H9 (cell line): ENCODE data around the gene PCDH17. TPM values are rescaled to one million over a fixed set of nuclear protein-coding genes. Genes with fewer than 3 reads are reported as not detected.

Experiments used
- DNase-seq: peaks from one replicate; pipeline ENCODE4 v3.0.0-alpha.2; 2017
- H2AFZ ChIP-seq: one replicate; pipeline ENCODE4 v1.6.1; 2013; ENCODE audit warnings: mild to moderate bottlenecking, low read length, control low read depth, moderate library complexity
- H2AK5ac ChIP-seq: 2 replicates; pipeline ENCODE4 v1.6.1; 2013; ENCODE audit warnings: low read length, control low read depth, mixed read lengths; ENCODE audit not compliant: insufficient read length
- H2BK120ac ChIP-seq: one replicate; pipeline ENCODE4 v1.6.1; 2013; ENCODE audit warnings: low read depth, mild to moderate bottlenecking, low read length, control low read depth, inconsistent platforms; ENCODE audit not compliant: poor library complexity, severe bottlenecking
- H2BK12ac ChIP-seq: 2 replicates; pipeline ENCODE4 v1.6.1; 2013; ENCODE audit warnings: low read length, control low read depth, mixed read lengths, low read depth; ENCODE audit not compliant: insufficient read length
- H2BK15ac ChIP-seq: 2 replicates; pipeline ENCODE4 v1.6.1; 2013; ENCODE audit warnings: low read depth, low read length, control low read depth
- H2BK20ac ChIP-seq: one replicate; pipeline ENCODE4 v1.6.1; 2013; ENCODE audit warnings: low read depth, mild to moderate bottlenecking, low read length, control low read depth, inconsistent platforms; ENCODE audit not compliant: poor library complexity, severe bottlenecking
- H2BK5ac ChIP-seq: 2 replicates; pipeline ENCODE4 v1.6.1; 2013; ENCODE audit warnings: low read length, control low read depth, mixed read lengths; ENCODE audit not compliant: insufficient read length
- H3K14ac ChIP-seq: 2 replicates; pipeline ENCODE4 v1.6.1; 2013; ENCODE audit warnings: low read length, control low read depth; ENCODE audit not compliant: insufficient read depth
- H3K18ac ChIP-seq: 2 replicates; pipeline ENCODE4 v1.6.1; 2013; ENCODE audit warnings: low read depth, mild to moderate bottlenecking, mixed read lengths, low read length, control low read depth; ENCODE audit not compliant: insufficient read length
- H3K23ac ChIP-seq: 2 replicates; pipeline ENCODE4 v1.6.1; 2013; ENCODE audit warnings: low read length, control low read depth, mixed read lengths, low read depth; ENCODE audit not compliant: insufficient read length
- H3K23me2 ChIP-seq: 2 replicates; pipeline ENCODE4 v1.6.1; 2013; ENCODE audit warnings: low read depth, mild to moderate bottlenecking, mixed read lengths, low read length, control low read depth; ENCODE audit not compliant: insufficient read length, poor library complexity, severe bottlenecking
- H3K27ac ChIP-seq: 2 replicates; pipeline ENCODE4 v1.5.1; 2013; ENCODE audit warnings: low read length, control low read depth, mixed read lengths, low read depth; ENCODE audit not compliant: insufficient read length
- H3K27me3 ChIP-seq: 2 replicates; pipeline ENCODE4 v1.6.1; 2013; ENCODE audit warnings: low read length, control low read depth, inconsistent platforms; ENCODE audit not compliant: insufficient read depth
- H3K4ac ChIP-seq: 2 replicates; pipeline ENCODE4 v1.6.1; 2013; ENCODE audit warnings: low read depth, mild to moderate bottlenecking, control low read depth, inconsistent platforms, low read length, moderate library complexity
- H3K4me1 ChIP-seq: 2 replicates; pipeline ENCODE4 v1.6.1; 2013; ENCODE audit warnings: low read length, control low read depth, inconsistent platforms; ENCODE audit not compliant: insufficient read depth
- H3K4me2 ChIP-seq: 2 replicates; pipeline ENCODE4 v1.6.1; 2013; ENCODE audit warnings: low read length, control low read depth, mixed read lengths; ENCODE audit not compliant: insufficient read length, insufficient read depth
- H3K56ac ChIP-seq: 2 replicates; pipeline ENCODE4 v1.6.1; 2013; ENCODE audit warnings: low read depth, mild to moderate bottlenecking, mixed read lengths, low read length, control low read depth; ENCODE audit not compliant: insufficient read length
- H3K79me1 ChIP-seq: 2 replicates; pipeline ENCODE4 v1.6.1; 2013; ENCODE audit warnings: low read depth, mild to moderate bottlenecking, moderate library complexity, low read length, control low read depth, inconsistent platforms; ENCODE audit not compliant: insufficient read depth, poor library complexity, severe bottlenecking
- H3K79me2 ChIP-seq: 2 replicates; pipeline ENCODE4 v1.6.1; 2013; ENCODE audit warnings: low read length, control low read depth, inconsistent platforms; ENCODE audit not compliant: insufficient read depth
- H3K9ac ChIP-seq: 2 replicates; pipeline ENCODE4 v1.6.1; 2013; ENCODE audit warnings: low read length, control low read depth, mixed read lengths; ENCODE audit not compliant: insufficient read length; ENCODE audit errors: extremely low read depth
- H3K9me3 ChIP-seq: one replicate; pipeline ENCODE4 v1.6.1; 2013; ENCODE audit warnings: low read depth, low read length, inconsistent platforms; ENCODE audit not compliant: control insufficient read depth
- H3T11ph ChIP-seq: one replicate; pipeline ENCODE4 v1.6.1; 2013; ENCODE audit warnings: mild to moderate bottlenecking, low read length, control low read depth, inconsistent platforms
- H4K20me1 ChIP-seq: one replicate; pipeline ENCODE4 v1.6.1; 2013; ENCODE audit not compliant: control insufficient read depth, insufficient read length, insufficient read depth
- H4K5ac ChIP-seq: 2 replicates; pipeline ENCODE4 v1.6.1; 2013; ENCODE audit warnings: low read depth, mild to moderate bottlenecking, mixed read lengths, low read length, control low read depth; ENCODE audit not compliant: insufficient read length
- H4K8ac ChIP-seq: replicated peaks from 2 replicates; pipeline ENCODE4 v1.6.1; 2013; ENCODE audit warnings: low read length, control low read depth, mixed read lengths, low read depth; ENCODE audit not compliant: insufficient read length
- H4K91ac ChIP-seq: 2 replicates; pipeline ENCODE4 v1.6.1; 2013; ENCODE audit warnings: low read depth, mild to moderate bottlenecking, moderate library complexity, mixed read lengths, low read length, control low read depth; ENCODE audit not compliant: insufficient read length
- H3K27ac Mint-ChIP-seq, 3 experiments: 2 replicates in 2 of 3; 3 replicates in 1 of 3; pipeline ENCODE4 v1.8.0; 2020 to 2021; ENCODE audit warnings: mixed read lengths in 3 of 3, mild to moderate bottlenecking in 1 of 3, moderate library complexity in 1 of 3
- H3K27me3 Mint-ChIP-seq: 2 replicates; pipeline ENCODE4 v1.8.0; 2021; ENCODE audit warnings: low read depth, mild to moderate bottlenecking, moderate library complexity, mixed read lengths
- H3K36me3 Mint-ChIP-seq, 3 experiments: 2 replicates in 2 of 3; 3 replicates in 1 of 3; pipeline ENCODE4 v1.8.0; 2020 to 2021; ENCODE audit warnings: low read depth in 3 of 3, mixed read lengths in 3 of 3; ENCODE audit not compliant: insufficient read depth in 1 of 3
- H3K4me1 Mint-ChIP-seq, 2 experiments: 2 replicates each; pipeline ENCODE4 v1.8.0; 2020; ENCODE audit warnings: mixed read lengths in 2 of 2
- H3K4me3 Mint-ChIP-seq, 2 experiments: 2 replicates in 1 of 2; 3 replicates in 1 of 2; pipeline ENCODE4 v1.8.0; 2020 to 2021; ENCODE audit warnings: mild to moderate bottlenecking in 2 of 2, mixed read lengths in 2 of 2, moderate library complexity in 1 of 2
- H3K9me3 Mint-ChIP-seq, 2 experiments: 2 replicates in 1 of 2; 3 replicates in 1 of 2; pipeline ENCODE4 v1.8.0; 2020; ENCODE audit warnings: mild to moderate bottlenecking in 2 of 2, mixed read lengths in 2 of 2, moderate library complexity in 1 of 2
- CTCF ChIP-seq: fragments of 200-600 bp; sonication (generic); conservative IDR thresholded peaks from 3 replicates; pipeline ENCODE4 v1.8.0; 2021; ENCODE audit warnings: antibody characterized with exemption, mild to moderate bottlenecking
- WGBS: extraction: QIAGEN DNeasy Blood & Tissue Kit; methylation state at CpG from one replicate; pipeline ENCODE4 v1.1.7; 2013; ENCODE audit warnings: missing lambda C conversion rate, low lambda C conversion rate, mixed read lengths; ENCODE audit not compliant: insufficient read length; ENCODE audit errors: extremely low coverage; 5-methylcytosine and 5-hydroxymethylcytosine counted together
- total RNA-seq: library from RNA; stranded (reverse); gene quantifications from 2 replicates; pipeline ENCODE4 v1.2.1, GENCODE V29; 2021

Gene PCDH17
- total RNA-seq, 1 experiment from 2014 or later = 0.52 TPM

DNA sequence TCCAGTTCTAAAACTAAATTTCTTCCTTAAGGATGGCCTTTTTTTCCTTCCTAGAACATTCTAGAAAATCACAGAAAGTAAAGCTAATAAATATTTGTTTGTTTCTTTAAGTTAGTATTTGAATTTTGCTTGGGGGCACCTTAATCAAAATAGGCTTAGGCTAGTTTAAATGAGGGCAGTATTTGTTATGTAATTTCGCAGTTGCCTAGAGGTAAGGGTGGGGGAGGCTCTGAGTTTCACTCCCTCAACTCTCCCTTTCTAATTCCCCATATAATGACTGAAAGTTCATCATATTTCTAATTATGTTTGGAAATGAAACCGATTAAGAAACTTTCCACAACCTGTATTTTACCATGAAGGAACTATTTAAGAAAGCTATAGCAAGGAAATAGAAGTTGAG is 40.6 kb downstream of the PCDH17 start:
- no peak overlapping the region for H3K4ac ChIP-seq
- no peaks in the 10 kb centered on the region for H3K79me1 ChIP-seq
- no peak overlapping the region for H2BK20ac ChIP-seq
- H4K5ac ChIP-seq = no peak overlapping the region
- no peak for DNase-seq
- H3K27ac ChIP-seq = no peak overlapping the region
- no peaks in the 10 kb centered on the region for H3K27me3 ChIP-seq
- H3K4me3 Mint-ChIP-seq = no peak overlapping the region
- no CpG with 5 or more reads among the region's 2 CpGs for WGBS
- no peak overlapping the region for H3K14ac ChIP-seq
- H3K23me2 ChIP-seq = no peaks in the 10 kb centered on the region
- H4K8ac ChIP-seq = no peak overlapping the region
- no peak overlapping the region for H2BK5ac ChIP-seq
- H2AK5ac ChIP-seq = no peak overlapping the region
- no peak overlapping the region for H4K91ac ChIP-seq
- H2BK15ac ChIP-seq = no peak overlapping the region
- H3K18ac ChIP-seq = no peak overlapping the region
- H3T11ph ChIP-seq = no peak overlapping the region
- no peak overlapping the region for H3K9ac ChIP-seq
- no peaks in the 10 kb centered on the region for H3K27me3 Mint-ChIP-seq
- H3K56ac ChIP-seq = no peak overlapping the region
- no peak overlapping the region for H2AFZ ChIP-seq
- H3K4me1 ChIP-seq = no peaks in the 10 kb centered on the region; the same call in 1 of the 2 replicates
- H2BK12ac ChIP-seq = no peak overlapping the region
- H2BK120ac ChIP-seq = no peak overlapping the region
- H4K20me1 ChIP-seq = no peaks in the 10 kb centered on the region
- no peak overlapping the region for H3K4me2 ChIP-seq
- no peaks in the 10 kb centered on the region for H3K9me3 ChIP-seq
- no peak for TF ChIP-seq CTCF
- no peaks in the 10 kb centered on the region for H3K79me2 ChIP-seq
- H3K9me3 Mint-ChIP-seq = no peaks in the 10 kb centered on the region
- no peak overlapping the region for H3K23ac ChIP-seq
- H3K27ac Mint-ChIP-seq = no peak overlapping the region
- H3K36me3 Mint-ChIP-seq = no peaks in the 10 kb centered on the region
- H3K4me1 Mint-ChIP-seq = peaks cover 29 to 30% of the 10 kb centered on the region in 2 experiments
